GM19351 (cell line): ENCODE data around the gene PLGRKT.
"Not testable (repeated sequence)": the region's sequence is repeated elsewhere in the genome, so short reads cannot be mapped to it uniquely, and the experiment has no call there.

Source experiments
- ATAC-seq: cut with Tn5 transposase; IDR thresholded peaks from one replicate; pipeline ENCODE4 v1.9.1; 2021; ENCODE audit warnings: mild to moderate bottlenecking, moderate library complexity; ENCODE audit not compliant: unreplicated experiment

PLGRKT gene

DNA sequence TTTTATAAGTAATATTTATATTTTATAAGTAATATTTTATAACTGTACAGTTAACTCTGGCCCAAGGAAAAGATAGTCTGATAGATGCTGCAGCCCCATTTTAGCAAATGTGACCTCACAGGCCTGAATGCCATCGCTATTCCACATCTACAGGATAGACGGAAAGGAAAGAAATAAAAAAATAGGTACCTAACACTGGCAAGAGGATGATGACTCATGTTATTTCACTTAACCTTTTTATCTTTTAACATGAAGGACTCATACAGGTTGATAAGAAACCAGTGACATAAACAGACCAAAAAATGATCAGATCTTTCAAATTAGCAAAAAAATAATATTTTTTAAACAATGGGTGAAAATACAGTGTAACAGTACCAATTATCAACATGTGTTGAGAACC, 15.3 kb upstream of the PLGRKT start:
- no peak for ATAC-seq

DNA sequence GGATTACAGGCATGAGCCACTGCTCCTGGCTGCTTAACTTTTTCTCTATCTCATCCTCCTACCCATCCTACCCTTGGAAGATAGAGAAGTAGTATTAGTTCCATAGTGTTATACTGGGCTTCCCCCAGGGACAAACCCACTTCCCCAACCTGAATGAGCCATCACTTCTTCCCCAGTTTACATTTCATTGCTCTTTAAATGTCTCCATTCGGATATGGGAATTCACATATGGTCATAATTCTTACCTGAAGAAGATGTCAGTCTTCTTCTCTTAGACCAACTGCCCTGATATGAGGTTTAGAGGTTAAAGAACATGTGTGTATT, 14.5 kb upstream of the PLGRKT start:
- no peak for ATAC-seq

DNA sequence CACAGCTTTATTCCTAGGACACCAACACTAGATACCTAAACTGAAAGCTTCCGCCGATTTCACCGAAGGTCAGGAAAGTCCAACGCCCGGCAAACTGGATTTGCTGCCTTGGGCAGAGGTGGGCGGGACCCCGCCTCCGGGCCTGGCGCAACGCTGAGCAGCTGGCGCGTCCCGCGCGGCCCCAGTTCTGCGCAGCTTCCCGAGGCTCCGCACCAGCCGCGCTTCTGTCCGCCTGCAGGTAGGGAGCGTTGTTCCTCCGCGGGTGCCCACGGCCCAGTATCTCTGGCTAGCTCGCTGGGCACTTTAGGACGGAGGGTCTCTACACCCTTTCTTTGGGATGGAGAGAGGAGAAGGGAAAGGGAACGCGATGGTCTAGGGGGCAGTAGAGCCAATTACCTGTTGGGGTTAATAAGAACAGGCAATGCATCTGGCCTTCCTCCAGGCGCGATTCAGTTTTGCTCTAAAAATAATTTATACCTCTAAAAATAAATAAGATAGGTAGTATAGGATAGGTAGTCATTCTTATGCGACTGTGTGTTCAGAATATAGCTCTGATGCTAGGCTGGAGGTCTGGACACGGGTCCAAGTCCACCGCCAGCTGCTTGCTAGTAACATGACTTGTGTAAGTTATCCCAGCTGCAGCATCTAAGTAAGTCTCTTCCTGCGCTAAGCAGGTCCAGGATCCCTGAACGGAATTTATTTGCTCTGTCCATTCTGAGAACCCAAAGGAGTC, 12.8 kb upstream of the PLGRKT start, which contains the start of gene CD274:
Gene CD274 (plus strand): TSS at position 184 of the 733 bp plus-strand sequence. CDS start 5,572 bp downstream, outside the sequence.
- ATAC-seq: peak; percentile 62

DNA sequence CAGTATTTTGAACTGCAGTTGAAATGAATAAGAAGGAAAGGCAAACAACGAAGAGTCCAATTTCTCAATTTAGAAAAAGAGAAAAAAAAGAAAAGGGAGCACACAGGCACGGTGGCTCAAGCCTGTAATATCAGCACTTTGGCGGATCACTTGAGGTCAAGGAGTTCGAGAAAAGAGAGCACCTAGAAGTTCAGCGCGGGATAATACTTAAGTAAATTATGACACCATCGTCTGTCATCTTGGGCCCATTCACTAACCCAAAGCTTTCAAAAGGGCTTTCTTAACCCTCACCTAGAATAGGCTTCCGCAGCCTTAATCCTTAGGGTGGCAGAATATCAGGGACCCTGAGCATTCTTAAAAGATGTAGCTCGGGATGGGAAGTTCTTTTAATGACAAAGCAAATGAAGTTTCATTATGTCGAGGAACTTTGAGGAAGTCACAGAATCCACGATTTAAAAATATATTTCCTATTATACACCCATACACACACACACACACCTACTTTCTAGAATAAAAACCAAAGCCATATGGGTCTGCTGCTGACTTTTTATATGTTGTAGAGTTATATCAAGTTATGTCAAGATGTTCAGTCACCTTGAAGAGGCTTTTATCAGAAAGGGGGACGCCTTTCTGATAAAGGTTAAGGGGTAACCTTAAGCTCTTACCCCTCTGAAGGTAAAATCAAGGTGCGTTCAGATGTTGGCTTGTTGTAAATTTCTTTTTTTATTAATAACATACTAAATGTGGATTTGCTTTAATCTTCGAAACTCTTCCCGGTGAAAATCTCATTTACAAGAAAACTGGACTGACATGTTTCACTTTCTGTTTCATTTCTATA, 12.0 kb upstream of the PLGRKT start:
- ATAC-seq: no peak

DNA sequence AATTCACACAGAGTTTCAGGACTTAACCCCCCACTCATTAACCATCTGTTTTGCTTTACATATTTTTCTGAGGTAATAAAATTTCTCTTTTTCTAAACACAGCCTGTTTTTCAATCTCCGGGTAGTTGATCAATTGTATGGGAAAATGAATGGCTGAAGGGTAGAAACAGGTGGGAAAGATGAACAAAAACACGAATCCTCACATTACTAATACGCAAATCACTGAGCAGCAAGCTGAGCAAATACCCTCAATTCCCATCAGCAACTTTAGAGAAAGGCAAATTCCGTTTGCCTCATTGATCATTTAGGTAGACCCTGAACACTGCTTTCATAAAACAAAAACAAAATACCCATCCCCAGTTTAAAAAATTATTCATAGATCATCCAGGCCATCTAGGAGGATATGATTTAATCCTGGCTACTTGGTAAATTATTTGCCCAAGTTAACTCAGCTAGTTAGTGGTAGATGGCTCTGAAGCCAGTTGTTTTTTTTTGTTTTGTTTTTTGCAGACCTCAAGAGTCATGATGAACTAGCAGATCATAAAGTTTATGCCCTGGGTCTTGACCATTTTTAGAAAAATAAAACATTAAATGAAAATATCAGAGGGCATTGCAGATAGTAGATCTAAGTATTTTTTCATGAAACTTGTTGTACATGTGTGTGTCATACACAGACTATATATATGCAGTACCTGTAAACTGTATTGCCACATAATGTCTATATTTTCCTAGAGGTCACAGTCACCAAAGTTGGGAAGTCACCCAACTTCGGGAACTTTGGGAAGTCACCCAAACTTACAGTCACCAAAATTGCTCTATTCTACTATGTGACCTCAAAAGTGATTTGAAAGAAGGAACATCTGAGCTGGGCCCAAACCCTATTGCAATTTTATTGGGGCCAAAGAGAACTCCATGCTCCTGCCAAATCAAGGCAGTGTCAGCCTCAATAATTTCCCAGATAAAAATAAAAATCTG, 11.0 kb upstream of the PLGRKT start:
- ATAC-seq: no peak

DNA sequence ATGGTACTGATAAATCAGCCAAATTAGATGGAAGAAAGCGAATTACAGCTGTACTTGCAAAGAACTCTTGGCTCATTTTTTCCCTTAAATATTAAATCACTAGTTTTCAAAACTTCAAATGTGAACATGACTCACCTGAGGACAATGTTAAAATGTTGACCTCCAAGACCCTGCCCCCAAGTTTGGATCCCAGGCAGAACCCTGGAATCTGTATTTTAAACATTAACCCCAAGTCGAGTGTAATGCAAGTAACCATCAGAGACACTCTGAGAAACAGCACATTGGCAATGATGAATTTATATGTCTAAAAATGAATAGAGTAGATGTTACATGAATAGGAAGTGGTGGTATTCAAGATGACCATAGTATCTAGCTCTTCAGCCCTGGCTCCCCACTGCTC, 10.3 kb upstream of the PLGRKT start:
- ATAC-seq: no peak

DNA sequence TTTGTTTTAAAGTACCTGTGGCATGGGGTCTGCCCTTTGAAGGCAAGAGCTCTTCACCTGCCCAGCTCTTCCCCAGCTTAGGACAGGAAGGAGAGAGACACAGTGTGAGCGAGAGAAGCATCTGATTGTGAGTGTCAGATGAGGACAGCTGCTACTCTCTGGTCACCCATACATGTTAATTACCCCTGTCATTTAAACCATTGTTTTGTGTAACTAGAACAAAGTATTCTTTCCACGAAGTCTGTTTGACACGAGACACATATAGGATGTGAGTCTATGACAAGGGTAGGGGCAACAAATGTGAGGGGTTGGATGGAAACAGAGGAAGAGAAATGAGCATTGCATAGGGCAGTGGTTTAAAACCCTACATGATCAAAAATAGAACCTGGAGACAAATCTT, 9.6 kb upstream of the PLGRKT start:
- no peak for ATAC-seq

DNA sequence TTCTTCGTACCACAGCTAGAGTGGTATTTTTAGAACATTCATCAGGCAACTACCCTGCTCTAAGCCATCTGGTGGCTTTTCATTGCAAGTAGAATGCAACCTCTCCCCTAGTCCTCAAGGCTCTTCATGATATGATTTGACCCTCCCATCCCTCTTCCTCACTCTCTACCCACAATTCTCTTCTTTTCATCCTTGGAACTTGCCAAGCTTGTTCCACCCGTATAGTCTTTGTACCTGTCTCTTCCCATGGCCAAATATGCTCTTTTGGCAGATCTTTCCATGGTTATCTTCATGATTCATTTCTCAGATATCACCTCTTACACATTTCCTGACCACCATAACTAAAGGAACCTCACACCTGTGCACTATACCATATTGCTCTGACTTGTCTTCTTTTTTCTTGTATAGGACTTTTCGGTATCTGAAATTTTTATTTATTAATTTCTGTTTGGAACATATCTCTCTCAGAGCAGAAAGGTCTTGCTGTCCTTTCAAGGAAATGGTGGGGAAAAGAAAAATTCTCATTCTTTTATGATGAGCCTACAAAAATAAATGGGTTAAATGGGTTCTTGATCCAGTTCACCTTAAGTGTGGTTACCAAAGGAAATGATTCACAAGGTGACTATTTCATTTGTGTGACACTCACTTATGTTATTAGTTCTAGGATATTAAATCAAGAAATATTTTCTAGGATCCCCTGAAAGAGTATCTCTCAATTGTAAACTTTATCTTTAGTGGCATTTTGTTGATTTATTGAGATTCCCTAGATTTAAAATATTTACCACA, 8.9 kb upstream of the PLGRKT start:
- no peak for ATAC-seq

DNA sequence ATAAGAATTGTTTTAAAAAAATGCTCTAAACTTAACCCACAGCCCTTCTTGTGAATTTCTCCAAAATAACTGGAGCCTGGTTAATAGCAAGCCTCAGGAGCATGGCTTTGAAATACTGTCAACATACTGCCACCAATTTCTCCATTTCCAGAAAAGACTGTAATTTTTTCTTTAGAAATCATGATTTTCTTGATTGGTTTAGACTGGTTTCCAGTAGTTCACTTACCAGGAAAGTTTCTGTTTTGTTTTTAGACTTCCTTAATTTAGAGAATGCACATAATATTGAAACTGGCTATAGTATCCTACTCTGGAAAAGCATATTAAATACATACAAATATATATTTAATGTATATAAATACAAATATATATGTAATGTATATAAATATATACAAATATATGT, 8.2 kb upstream of the PLGRKT start:
- ATAC-seq: no peak

DNA sequence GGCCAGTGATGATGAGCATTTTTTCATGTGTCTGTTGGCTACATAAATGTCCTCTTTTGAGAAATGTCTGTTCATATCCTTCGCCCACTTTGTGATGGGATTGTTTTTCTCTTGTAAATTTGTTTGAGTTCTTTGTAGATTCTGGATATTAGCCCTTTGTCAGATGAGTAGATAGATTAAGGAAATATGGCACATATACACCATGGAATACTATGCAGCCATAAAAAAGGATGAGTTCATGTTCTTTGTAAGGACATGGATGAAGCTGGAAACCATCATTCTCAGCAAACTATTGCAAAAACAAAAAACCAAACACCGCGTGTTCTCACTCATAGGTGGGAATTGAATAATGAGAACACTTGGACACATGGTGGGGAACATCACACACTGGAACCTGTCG, 7.4 kb upstream of the PLGRKT start:
- ATAC-seq: not testable (repeated sequence)

DNA sequence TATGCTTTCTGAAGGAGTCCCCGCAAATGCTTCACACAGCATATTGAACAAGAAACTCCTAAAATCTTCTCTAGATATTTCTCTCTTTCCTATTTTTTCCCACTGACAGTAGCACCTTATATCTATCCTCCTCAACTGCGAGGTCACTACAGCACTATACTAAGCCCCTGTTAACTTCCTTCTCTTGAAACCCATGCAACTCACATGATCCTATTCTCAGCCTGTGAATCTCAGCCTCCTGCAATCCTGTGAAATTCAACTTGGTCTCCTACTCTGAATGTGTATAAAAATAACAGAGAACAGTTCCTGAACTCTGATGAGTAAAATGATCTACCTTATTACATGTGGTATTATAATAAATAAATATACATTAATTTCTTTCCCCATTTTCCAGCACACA, 6.1 kb upstream of the PLGRKT start:
- no peak for ATAC-seq

DNA sequence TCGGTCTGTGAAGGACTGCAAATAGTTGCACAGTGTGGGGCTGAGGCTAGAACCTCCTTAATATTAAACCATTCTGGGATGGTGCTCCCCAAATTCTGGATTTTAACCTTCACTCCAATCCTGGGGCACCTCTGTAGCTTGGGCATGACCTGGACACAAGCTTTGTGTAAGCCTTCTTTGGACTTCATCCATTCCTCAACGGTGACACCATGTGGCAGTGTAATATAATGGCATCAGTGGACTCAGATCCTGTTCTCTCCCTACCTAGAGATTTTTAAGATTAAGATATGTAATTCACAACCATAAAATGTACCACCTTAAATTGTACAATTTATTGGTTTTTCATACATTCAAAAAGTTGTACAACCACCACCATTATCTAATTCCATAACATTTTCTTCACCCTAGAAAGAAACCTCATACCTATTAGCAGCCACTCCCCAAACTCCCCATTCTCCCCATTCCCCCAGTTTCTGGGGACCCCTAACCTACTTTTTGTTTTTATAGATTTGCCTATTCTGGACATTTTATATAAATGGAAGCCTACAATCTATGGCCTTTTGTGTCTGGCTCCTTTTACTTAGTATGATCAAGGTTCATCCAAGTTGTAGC, 4.8 kb upstream of the PLGRKT start:
- ATAC-seq: no peak

DNA sequence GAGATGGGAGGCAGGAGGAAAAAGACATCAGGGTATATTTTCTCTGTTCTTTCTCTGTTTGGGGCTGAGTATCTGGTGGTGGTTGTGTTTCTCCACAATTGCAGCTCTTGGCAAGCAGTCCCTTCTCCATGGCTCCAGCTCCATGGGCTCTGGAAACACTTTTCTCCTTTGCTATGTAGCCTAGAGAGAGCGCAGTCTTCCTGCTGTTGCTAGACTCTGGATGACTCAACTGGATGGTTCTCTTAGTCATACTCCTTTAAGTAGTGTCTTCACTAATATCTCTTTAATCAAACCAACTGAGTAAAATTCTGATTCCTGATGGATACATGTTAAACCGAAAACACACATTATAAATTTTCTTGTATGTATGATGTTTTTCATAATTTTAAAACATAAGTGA, 3.3 kb upstream of the PLGRKT start:
- no peak for ATAC-seq

DNA sequence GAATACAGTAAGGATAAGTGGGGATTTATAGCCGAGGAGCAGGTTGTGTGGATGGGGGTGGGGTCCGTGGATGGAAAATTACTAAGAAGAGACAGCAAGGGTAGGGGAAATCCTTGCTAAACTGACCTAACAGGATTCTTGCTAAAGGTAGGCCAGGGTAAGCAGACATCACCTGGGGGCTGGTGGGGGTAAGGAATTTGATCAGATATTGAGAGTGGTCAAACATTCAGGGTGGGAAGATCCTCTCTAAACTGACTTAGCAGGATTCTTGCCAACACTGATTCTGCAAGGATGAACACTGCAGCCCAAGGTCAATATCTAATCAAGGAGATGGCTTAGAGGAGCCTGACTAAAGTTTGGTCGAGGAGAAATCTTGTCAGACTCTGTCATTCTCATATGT, 2.7 kb upstream of the PLGRKT start:
- no peak for ATAC-seq

DNA sequence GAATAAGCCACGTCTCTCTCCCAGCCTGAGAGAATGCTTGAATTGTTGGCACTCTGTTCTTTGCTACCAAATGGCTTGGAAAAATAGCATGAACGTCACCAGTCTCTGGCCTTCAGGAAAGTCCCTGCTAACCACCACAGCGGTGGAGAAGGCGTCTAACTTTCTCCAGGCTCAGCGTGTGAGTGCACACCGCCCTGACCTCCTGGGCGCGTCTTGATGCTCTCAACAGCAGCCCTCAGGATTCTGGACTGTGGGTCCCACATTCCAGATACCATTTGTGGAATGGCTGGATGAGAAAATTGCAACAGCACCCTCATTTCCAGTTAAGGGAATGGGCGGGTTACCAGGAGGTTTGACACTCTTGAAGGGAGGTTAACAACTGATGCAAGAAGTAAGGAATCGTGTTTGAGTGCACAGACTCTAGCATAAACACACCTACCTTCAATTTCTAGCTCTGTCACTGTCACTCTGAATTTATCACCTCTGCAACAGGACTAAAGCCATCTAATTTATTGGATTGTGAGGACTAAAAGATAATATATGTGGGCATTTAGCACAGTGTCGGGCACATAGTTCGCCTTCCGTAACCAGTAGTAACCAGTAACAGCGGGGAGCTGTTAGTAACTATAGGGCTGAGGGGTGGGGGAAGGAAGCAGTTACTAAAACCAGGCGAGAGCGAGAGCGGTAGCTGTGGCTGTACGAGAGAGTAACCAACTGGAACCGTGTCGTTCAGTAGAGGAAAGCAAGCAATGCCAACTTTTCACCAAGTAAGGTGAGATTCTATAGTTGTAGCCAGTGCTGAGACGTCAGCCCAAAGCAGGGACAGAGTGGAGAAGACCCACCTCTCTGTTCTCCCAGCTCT, 807 bp upstream of the PLGRKT start:
- peak; percentile 67 for ATAC-seq

DNA sequence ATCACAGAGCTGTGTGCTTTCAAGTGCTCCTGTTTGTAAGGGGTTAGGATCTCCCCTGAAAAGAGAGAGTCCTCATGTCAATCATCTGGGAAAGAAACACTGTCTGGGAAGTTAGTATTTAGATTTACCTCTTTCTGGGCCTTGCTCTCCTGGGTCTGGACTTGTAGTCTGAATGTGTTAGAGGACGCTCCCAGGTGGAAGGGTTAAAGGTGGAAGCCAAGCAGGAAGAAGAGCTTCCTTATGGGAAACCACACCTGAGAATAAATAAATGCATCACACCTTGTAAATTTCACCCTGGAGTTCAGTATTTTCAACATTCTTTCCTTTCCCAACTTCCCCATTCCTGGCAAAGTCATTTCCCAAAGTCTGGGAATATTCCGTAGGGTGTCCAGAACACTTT, 1.3 kb downstream of the PLGRKT start:
- ATAC-seq: no peak

DNA sequence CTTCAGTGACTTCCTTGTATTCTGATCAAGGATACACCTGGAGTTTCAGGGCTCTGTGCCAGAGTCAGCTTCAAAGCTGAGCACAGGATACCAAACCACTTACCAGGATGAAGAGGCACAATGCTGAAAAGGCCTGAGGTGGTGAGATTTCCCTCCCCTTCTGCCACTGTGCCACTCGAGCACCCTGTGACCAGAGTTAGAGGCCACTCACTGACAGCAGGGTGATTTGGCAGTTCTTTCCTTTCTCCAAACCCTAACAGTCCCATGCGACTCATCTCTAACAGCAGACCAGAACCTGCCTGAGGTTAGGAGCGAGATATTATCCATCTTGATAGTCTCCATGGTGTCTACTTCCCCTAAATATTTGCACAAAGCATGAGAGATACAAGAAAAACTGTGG, 1.8 kb downstream of the PLGRKT start:
- ATAC-seq: no peak

DNA sequence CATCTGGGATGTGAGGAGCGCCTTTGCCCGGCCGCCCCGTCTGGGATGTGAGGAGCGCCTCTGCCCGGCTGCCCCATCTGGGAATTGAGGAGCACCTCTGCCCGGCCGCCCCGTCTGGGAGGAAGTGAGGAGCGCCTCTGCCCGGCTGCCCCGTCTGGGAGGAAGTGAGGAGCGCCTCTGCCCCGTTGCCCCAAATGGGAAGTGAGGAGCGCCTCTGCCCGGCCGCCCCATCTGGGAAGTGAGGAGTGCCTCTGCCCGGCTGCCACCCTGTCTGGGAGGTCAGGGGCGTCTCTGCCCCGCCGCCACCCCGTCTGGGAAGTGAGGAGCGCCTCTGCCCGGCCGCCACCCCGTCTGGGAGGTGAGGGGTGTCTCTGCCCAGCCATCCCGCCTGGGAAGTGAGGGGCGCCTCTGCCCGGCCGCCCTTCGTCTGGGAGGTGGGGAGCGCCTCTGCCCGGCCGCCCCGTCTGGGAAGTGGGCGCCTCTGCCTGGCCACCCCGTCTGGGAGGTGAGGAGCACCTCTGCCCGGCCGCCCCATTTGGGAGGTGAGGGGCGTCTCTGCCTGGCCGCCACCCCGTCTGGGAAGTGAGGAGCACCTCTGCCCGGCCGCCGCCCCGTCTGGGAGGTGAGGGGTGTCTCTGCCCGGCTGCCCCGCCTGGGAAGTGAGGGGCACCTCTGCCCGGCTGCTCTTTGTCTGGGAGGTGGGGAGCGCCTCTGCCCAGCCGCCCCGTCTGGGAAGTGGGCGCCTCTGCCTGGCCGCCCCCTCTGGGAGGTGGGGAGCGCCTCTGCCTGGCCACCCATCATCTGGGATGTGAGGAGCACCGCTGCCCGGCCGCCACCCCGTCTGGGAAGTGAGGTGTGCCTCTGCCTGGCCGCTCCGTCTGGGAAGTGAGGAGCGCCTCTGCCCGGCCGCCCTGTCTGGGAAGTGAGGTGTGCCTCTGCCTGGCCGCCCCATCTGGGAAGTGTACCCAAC, 3.6 kb downstream of the PLGRKT start:
- ATAC-seq: not testable (repeated sequence)
